ENCODE measurements around the gene TNP2.
"Not testable (repeated sequence)": the region's sequence is repeated elsewhere in the genome, so short reads cannot be mapped to it uniquely, and the experiment has no call there.

TNP2 gene

DNA sequence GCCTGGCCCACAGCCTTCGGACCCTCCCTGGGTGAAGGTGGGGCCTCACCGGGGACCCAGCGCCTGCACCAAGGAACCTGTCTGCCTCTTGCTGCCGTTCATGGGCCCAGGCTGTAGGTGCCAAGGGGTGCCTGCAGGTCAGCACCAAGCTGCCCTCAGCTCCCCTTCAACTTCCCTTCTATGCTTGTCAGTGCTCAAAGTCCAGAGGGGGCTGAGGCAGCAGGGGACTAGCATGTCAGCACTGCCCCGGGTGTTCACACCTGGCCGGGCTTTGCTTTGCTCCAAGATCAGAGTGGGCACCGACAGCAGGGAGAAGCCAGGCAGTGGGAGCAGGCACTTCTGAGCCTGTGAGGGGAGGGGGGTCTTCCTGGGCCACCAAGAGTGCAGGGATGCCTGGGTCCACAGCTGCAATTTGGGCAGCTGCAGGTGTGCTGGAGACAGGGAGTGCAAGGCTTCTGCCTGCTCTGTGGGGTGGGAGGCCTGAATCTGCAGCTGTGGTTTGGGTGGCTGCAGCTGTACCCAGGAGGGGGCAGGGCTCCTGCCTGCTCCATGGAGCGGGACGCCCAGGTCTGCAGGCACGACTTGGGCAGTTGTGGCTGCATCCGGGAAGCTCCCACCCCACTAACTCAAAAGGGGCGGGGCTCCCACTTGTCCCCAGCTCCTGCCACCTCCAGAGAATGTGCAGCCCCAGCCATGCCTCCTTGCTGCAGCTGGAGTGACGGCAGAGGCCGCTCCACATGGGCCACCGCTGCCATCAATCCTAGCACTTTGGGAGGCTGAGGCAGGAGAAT, 39.6 kb upstream of the TNP2 start:
- Histone ChIP-seq H3K9me3 (ENCODE audit: control insufficient read depth, low read length) (no peaks in the 10 kb centered on the region), H3K4me3 (ENCODE audit: low read length) (no peak overlapping the region), H3K4me1 (ENCODE audit: control insufficient read depth, insufficient read depth, low read length) (peaks cover 10% of the 10 kb centered on the region), H3K36me3 (ENCODE audit: control insufficient read depth, insufficient read depth, low read length) (no peaks in the 10 kb centered on the region), H3K27me3 (ENCODE audit: control insufficient read depth, insufficient read depth, low read length) (no peaks in the 10 kb centered on the region), H3K9ac (ENCODE audit: low read length) (no peak overlapping the region)

DNA sequence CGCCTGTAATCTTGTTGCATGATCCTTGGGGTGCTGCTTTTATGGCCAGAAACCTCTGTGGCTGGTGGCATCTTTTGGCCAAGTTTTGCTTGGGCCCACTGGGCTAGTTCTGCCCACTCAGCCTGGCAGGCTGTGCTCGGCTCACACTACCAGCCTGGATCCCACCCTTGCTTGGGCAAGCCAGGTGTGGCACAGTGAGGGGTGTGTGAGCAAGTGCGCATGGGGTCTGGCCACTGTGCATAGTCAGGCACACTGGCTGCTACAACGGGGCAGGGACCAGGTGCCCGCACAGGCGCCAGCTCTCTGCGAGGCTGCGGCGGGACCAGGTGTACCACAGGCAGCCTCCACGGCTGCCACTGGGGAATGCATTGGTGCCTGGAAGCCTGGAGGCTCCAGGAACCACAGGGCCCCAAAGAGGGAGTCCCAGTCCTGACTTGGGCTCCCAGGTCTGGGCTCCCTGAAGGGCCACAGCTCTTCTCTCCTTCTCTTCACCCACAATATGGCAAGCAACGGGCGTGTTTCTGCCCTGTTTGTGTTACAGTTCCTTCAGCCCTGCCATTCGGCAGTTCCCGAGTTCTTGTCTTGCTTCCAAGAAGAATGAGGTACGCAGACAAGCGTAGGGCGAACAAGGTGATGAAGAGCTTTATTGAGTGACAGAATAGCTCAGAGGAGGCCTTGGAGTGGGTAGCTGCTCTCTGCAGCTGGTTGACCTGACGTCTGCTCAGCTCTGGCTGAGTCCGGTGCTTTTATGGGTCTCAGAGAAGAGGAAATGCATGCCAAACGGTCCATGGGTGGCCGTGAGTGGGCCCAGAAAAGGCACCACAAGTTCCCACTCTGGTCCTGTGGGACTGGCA, 38.7 kb upstream of the TNP2 start:
- H3K4me1 ChIP-seq (ENCODE audit: control insufficient read depth, insufficient read depth, low read length), result peaks cover 10% of the 10 kb centered on the region
- H3K4me3 ChIP-seq (ENCODE audit: low read length), result no peak overlapping the region

DNA sequence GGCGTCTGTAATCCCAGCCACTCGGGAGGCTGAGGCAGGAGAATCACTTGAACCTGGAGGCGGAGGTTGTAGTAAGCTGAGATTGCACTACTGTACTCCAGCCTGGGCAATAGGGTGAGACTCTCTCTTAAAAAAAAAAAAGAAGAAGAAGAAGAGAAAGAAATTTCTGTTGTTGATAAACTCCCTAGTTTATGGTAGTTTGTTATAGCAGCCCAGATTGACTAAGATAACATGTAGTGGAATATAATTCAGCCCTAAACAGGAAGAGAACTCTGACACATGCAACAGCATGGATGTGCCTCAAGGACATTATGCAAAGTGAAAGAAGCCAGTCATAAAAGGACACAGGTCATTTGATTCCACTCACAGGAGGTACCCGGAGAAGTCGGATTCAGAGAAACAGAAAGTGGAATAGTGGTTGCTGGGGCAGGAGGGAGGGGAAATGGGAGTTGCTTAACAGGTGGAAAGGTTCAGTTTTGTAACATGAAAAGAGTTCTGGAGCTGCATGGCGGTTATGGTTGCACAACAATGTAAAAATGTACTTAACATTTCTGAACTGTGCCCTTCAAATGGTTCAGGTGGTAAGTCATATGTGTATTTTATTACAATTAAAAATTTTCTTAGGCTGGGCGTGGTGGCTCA, 38.0 kb upstream of the TNP2 start:
- Histone ChIP-seq H3K9ac (ENCODE audit: low read length) (no peak overlapping the region), H3K36me3 (ENCODE audit: control insufficient read depth, insufficient read depth, low read length) (no peaks in the 10 kb centered on the region), H3K4me3 (ENCODE audit: low read length) (no peak overlapping the region), H3K4me1 (ENCODE audit: control insufficient read depth, insufficient read depth, low read length) (peaks cover 6% of the 10 kb centered on the region), H3K9me3 (ENCODE audit: control insufficient read depth, low read length) (no peaks in the 10 kb centered on the region), H3K27me3 (ENCODE audit: control insufficient read depth, insufficient read depth, low read length) (no peaks in the 10 kb centered on the region)

More for the DNA sequence above, 38.7 kb upstream of the TNP2 start:
- no peaks in the 10 kb centered on the region for H3K9me3 ChIP-seq (ENCODE audit: control insufficient read depth, low read length)
- H3K36me3 ChIP-seq (ENCODE audit: control insufficient read depth, insufficient read depth, low read length), result no peaks in the 10 kb centered on the region
- H3K27me3 ChIP-seq (ENCODE audit: control insufficient read depth, insufficient read depth, low read length), result no peaks in the 10 kb centered on the region
- no peak overlapping the region for H3K9ac ChIP-seq (ENCODE audit: low read length)

DNA sequence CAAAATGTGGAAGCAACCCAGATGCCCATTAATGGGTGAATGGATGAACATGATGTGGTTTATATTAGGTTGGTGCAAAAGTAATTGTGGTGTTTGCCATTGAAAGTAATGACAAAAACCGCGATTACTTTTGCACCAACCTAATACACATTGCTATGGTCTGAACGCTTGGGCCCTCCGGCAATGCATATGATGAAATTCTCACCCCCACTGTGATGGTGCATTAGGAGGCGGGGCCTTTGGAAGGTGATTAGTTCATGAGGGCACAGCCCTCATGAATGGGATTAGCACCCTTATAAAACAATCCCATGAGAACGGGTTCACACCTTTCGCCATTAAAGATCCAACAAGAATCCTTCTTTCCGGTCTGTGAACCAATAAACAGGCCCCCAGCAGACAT, 37.3 kb upstream of the TNP2 start:
- Histone ChIP-seq H3K9me3 (ENCODE audit: control insufficient read depth, low read length) (no peaks in the 10 kb centered on the region), H3K4me3 (ENCODE audit: low read length) (no peak overlapping the region), H3K27me3 (ENCODE audit: control insufficient read depth, insufficient read depth, low read length) (no peaks in the 10 kb centered on the region), H3K4me1 (ENCODE audit: control insufficient read depth, insufficient read depth, low read length) (peaks cover 6% of the 10 kb centered on the region), H3K9ac (ENCODE audit: low read length) (no peak overlapping the region), H3K36me3 (ENCODE audit: control insufficient read depth, insufficient read depth, low read length) (no peaks in the 10 kb centered on the region)

DNA sequence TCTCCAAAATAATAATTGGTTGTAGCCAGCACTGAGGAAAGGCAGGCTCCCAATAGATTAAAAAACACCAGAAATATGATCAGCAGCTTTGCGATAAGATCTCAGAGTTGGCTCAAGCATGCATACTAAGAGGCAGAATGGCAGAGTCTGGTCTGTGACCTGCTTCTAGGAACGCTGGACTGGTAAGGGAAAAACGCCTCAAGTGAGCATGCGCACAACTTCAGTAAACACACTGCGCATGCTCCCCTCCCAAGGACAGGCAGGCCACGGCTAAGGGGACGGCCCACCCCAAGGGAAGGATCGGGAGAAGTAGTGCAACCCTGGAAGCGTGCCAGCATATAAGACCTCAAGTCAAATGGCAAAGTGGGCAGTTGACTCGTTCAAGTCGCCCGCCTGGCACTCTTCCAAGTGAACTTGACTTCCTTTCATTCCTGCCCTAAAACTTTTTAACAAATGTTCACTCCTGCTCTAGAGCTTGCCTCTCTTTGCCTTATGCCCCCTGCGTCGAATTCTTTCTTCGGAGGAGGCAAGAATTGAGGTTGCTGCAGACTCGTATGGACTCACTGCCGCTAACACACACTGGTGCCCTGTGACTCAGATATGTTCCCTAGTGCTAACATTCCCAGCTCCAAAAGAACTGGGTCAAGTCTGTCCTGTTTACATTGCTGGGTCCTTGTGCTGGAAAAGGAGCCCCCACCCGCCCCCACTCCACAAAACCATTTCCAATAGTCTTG, 34.4 kb upstream of the TNP2 start:
- Histone ChIP-seq H3K4me1 (ENCODE audit: control insufficient read depth, insufficient read depth, low read length) (peaks cover 6% of the 10 kb centered on the region), H3K27me3 (ENCODE audit: control insufficient read depth, insufficient read depth, low read length) (no peaks in the 10 kb centered on the region), H3K9me3 (ENCODE audit: control insufficient read depth, low read length) (no peaks in the 10 kb centered on the region), H3K36me3 (ENCODE audit: control insufficient read depth, insufficient read depth, low read length) (no peaks in the 10 kb centered on the region), H3K9ac (ENCODE audit: low read length) (no peak overlapping the region), H3K4me3 (ENCODE audit: low read length) (no peak overlapping the region)

DNA sequence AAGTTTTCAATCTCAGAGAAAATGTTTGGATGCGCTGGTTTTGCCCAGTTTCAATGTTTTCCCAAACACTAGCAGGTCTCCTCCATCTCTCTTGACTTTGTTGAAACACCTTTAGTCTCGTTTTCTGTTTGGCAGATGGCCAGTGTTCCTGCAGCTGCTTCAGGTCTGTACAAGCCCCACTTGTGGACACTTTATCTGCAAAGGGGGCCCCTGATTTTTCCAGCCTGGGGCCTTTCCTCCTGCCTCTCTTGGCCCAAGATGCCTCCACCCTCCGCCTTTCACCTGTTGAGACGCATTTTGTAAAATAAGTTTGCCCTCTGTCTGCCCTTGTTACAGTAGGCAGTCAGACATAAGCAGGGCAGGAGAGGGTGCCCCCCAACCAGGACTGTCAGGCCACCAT, 33.9 kb upstream of the TNP2 start:
- Histone ChIP-seq H3K27me3 (ENCODE audit: control insufficient read depth, insufficient read depth, low read length) (no peaks in the 10 kb centered on the region), H3K36me3 (ENCODE audit: control insufficient read depth, insufficient read depth, low read length) (no peaks in the 10 kb centered on the region), H3K9ac (ENCODE audit: low read length) (no peak overlapping the region), H3K9me3 (ENCODE audit: control insufficient read depth, low read length) (no peaks in the 10 kb centered on the region), H3K4me3 (ENCODE audit: low read length) (no peak overlapping the region), H3K4me1 (ENCODE audit: control insufficient read depth, insufficient read depth, low read length) (peaks cover 6% of the 10 kb centered on the region)

DNA sequence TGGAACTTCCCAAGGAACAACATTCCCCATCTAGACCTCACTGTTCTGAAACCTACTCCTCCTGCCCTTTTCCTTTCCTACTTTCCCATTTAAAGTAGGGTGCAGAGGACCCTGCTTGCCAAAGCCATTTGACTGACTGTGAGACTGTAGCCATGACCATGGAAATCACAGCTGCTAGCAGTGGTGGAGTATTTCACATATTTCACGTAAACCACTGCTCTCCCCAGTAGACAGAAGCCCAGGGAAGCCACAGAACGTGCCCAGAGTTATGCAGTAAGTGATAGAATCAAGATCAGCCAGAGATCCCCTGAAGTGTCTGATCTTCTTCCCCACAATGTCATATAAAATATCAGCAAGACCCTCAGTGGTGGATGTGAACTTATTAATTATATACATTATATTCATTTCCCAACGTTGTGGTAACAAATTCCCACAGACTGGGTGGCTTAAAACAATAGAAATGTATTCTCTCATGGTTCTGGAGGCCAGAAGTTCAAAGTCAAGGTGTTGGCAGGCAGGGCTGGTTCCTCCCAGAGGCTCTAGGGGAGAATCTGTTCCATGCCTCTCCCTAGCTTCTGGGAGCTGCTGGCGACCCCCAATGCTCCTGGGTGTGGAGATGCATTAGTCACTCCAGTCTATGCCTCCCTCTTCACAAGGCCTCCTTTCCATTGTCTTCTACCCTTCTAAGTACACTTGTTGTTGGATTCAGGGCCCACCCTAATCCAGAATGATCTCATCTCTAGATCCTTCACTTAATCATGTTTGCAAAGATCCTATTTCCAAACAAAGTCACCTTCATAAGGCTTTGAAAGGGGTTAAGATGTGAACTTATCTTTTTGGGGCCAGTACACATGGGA, 32.7 kb upstream of the TNP2 start:
- no peaks in the 10 kb centered on the region for H3K9me3 ChIP-seq (ENCODE audit: control insufficient read depth, low read length)
- H3K4me3 ChIP-seq (ENCODE audit: low read length), result no peak overlapping the region
- peaks cover 15% of the 10 kb centered on the region for H3K4me1 ChIP-seq (ENCODE audit: control insufficient read depth, insufficient read depth, low read length)
- no peak overlapping the region for H3K9ac ChIP-seq (ENCODE audit: low read length)
- no peaks in the 10 kb centered on the region for H3K36me3 ChIP-seq (ENCODE audit: control insufficient read depth, insufficient read depth, low read length)
- H3K27me3 ChIP-seq (ENCODE audit: control insufficient read depth, insufficient read depth, low read length), result no peaks in the 10 kb centered on the region

DNA sequence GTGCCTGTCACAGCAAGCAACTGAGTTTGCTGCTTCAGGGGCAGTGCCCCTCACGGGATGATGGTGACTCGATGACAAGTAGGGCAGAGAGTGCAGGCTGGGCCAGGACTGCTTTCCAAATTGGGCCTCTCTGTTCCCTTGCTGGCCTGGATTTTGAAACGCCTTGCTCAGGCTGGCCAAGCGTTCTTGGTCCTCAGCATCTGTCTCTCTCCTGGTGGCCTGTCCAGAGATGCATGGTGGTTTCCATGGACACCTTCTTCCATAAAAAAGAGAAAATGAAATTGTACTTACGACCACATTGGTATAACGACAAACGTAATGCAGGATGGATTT, 31.4 kb upstream of the TNP2 start:
- H3K4me1 ChIP-seq (ENCODE audit: control insufficient read depth, insufficient read depth, low read length), result peaks cover 18% of the 10 kb centered on the region
- H3K36me3 ChIP-seq (ENCODE audit: control insufficient read depth, insufficient read depth, low read length), result no peaks in the 10 kb centered on the region
- no peaks in the 10 kb centered on the region for H3K9me3 ChIP-seq (ENCODE audit: control insufficient read depth, low read length)

DNA sequence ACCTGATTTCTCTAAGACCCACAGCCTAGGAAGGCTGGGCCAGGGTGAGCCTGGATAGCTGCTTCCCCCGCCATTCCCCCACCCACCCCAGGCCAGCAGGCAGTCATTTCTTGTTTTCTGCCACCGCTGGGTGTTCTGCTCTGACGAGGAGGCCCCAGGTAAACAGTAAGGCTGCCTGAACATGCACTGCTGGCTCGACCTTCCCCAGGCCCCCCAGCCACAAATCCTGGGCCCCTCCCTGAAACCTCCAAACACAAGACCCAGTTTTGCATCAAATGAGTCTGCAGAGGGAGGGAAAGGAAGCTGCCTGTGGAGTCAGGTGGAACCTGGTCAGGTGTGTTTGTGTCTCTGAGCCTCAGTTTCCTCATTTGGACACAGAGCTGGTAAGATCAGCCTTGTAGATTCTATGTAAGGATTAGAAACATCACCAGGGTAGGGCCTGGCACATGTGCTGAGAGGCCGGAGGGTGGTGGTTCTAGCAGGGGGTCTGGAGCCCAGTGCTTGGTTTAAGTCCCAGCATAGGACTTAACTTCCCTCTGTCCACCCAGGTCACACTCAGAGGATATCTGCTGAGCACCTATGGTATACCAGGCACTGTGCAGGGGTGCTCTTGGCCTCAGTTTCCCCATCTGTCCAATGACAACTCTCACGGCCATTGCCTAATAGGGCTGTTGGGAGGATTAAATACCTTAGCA, 30.9 kb upstream of the TNP2 start:
- Histone ChIP-seq H3K27me3 (ENCODE audit: control insufficient read depth, insufficient read depth, low read length) (no peaks in the 10 kb centered on the region), H3K9ac (ENCODE audit: low read length) (no peak overlapping the region), H3K4me3 (ENCODE audit: low read length) (no peak overlapping the region), H3K9me3 (ENCODE audit: control insufficient read depth, low read length) (no peaks in the 10 kb centered on the region), H3K4me1 (ENCODE audit: control insufficient read depth, insufficient read depth, low read length) (peaks cover 18% of the 10 kb centered on the region), H3K36me3 (ENCODE audit: control insufficient read depth, insufficient read depth, low read length) (no peaks in the 10 kb centered on the region)

More for the DNA sequence above, 31.4 kb upstream of the TNP2 start:
- no peak overlapping the region for H3K4me3 ChIP-seq (ENCODE audit: low read length)
- no peaks in the 10 kb centered on the region for H3K27me3 ChIP-seq (ENCODE audit: control insufficient read depth, insufficient read depth, low read length)
- H3K9ac ChIP-seq (ENCODE audit: low read length), result no peak overlapping the region

DNA sequence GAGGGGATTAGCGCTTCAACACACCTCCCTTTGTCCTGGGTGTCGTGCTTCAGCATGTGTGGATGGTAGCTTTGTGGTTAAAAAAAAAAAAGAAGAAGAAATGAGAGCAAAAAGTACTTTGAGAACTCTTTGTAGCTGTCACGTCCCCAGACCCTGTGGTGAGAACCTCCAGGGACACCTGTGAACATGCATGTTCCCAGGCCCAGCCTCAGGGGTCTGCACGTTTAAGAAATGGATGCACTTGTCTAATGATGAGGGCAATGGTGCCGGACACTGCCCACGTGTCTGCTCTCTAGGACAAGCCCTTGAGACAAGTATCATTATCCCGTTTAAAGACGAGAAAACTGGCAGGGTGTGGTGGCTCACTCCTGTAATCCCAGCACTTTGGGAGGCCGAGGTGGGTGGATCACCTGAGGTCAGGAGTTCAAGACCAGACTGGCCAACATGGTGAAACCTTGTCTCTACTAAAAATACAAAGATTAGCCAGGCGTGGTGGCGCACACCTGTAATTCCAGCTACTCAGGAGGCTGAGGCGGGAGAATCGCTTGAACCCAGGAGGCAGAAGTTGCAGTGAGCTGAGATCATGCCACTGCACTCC, 29.9 kb upstream of the TNP2 start:
- not testable (repeated sequence) for H3K27me3 ChIP-seq (ENCODE audit: control insufficient read depth, insufficient read depth, low read length); H3K9ac ChIP-seq (ENCODE audit: low read length); H3K4me3 ChIP-seq (ENCODE audit: low read length); H3K9me3 ChIP-seq (ENCODE audit: control insufficient read depth, low read length); H3K36me3 ChIP-seq (ENCODE audit: control insufficient read depth, insufficient read depth, low read length)
- H3K4me1 ChIP-seq (ENCODE audit: control insufficient read depth, insufficient read depth, low read length), result peaks cover 18% of the 10 kb centered on the region

All from mucosa of stomach (tissue), 1 donor.